Neuronal stem cell (in vitro differentiated cells): Measurements from ENCODE around the gene PDE4B.

Experiments
- DNase-seq: peaks from one replicate; pipeline ENCODE4 v3.0.0-alpha.2; 2013; ENCODE audit warnings: low spot score
- H2AFZ ChIP-seq: one replicate; pipeline ENCODE4 v1.6.1; 2013; ENCODE audit warnings: mild to moderate bottlenecking, low read length, inconsistent platforms
- H2AK5ac ChIP-seq: 2 replicates; pipeline ENCODE4 v1.6.1; 2013; ENCODE audit warnings: low read depth, mild to moderate bottlenecking, inconsistent platforms, low read length, moderate library complexity, mixed read lengths
- H2BK120ac ChIP-seq: 2 replicates; pipeline ENCODE4 v1.6.1; 2013; ENCODE audit warnings: low read depth, mild to moderate bottlenecking, inconsistent platforms, low read length, moderate library complexity, mixed read lengths
- H2BK12ac ChIP-seq: one replicate; pipeline ENCODE4 v1.6.1; 2013; ENCODE audit warnings: low read length, inconsistent platforms
- H2BK15ac ChIP-seq: 2 replicates; pipeline ENCODE4 v1.6.1; 2013; ENCODE audit warnings: mild to moderate bottlenecking, low read length, inconsistent platforms, mixed read lengths
- H2BK5ac ChIP-seq: one replicate; pipeline ENCODE4 v1.6.1; 2013; ENCODE audit warnings: inconsistent platforms, mild to moderate bottlenecking, low read length, moderate library complexity
- H3K14ac ChIP-seq: one replicate; pipeline ENCODE4 v1.6.1; 2013; ENCODE audit warnings: low read length, inconsistent platforms
- H3K18ac ChIP-seq: 2 replicates; pipeline ENCODE4 v1.6.1; 2013; ENCODE audit warnings: low read length, inconsistent platforms
- H3K23ac ChIP-seq: 2 replicates; pipeline ENCODE4 v1.6.1; 2013; ENCODE audit warnings: low read depth, mild to moderate bottlenecking, mixed read lengths, low read length, inconsistent platforms; ENCODE audit not compliant: poor library complexity
- H3K27ac ChIP-seq: replicated peaks from 3 replicates; pipeline ENCODE4 v1.5.1; 2013; ENCODE audit warnings: low read length, inconsistent platforms
- H3K27me3 ChIP-seq, 3 experiments: 2 replicates each; pipeline ENCODE4 v1.6.1; 2013; ENCODE audit warnings: low read length in 3 of 3, mild to moderate bottlenecking in 2 of 3, inconsistent platforms in 1 of 3, low read depth in 1 of 3, mixed read lengths in 1 of 3, moderate library complexity in 1 of 3; ENCODE audit not compliant: control insufficient read depth in 3 of 3, insufficient read depth in 3 of 3
- H3K36me3 ChIP-seq, 2 donors: replicated peaks in 1 of 2; 2 replicates each; pipeline ENCODE4 v1.6.1; 2013; ENCODE audit warnings: low read length in 2 of 2; ENCODE audit not compliant: control insufficient read depth in 2 of 2, insufficient read depth in 2 of 2
- H3K4ac ChIP-seq: 2 replicates; pipeline ENCODE4 v1.6.1; 2013; ENCODE audit warnings: inconsistent platforms, mild to moderate bottlenecking, low read length, moderate library complexity
- H3K4me1 ChIP-seq, 2 donors: 1 replicate in 1 of 2; 2 replicates in 1 of 2; pipeline ENCODE4 v1.6.1; 2013; ENCODE audit warnings: low read length in 2 of 2, low read depth in 1 of 2; ENCODE audit not compliant: control insufficient read depth in 2 of 2, insufficient read depth in 1 of 2
- H3K4me2 ChIP-seq: one replicate; pipeline ENCODE4 v1.6.1; 2013; ENCODE audit warnings: mild to moderate bottlenecking, low read length, inconsistent platforms; ENCODE audit not compliant: insufficient read depth, poor library complexity, severe bottlenecking
- H3K4me3 ChIP-seq, 2 donors: 2 replicates each; pipeline ENCODE4 v1.5.1; 2013; ENCODE audit warnings: low read length in 2 of 2, mild to moderate bottlenecking in 2 of 2, inconsistent platforms in 1 of 2, moderate library complexity in 1 of 2
- H3K79me1 ChIP-seq: one replicate; pipeline ENCODE4 v1.6.1; 2013; ENCODE audit warnings: low read depth, mild to moderate bottlenecking, inconsistent platforms, low read length, moderate library complexity
- H3K9ac ChIP-seq: one replicate; pipeline ENCODE4 v1.6.1; 2013; ENCODE audit warnings: mild to moderate bottlenecking, low read depth, low read length, inconsistent platforms; ENCODE audit not compliant: poor library complexity
- H3K9me3 ChIP-seq, 2 donors: replicated peaks in 1 of 2; 2 replicates each; pipeline versions ENCODE3 to v1.6.1; 2013; ENCODE audit warnings: low read length in 2 of 2, mild to moderate bottlenecking in 2 of 2, inconsistent platforms in 1 of 2, low read depth in 1 of 2, mixed read lengths in 1 of 2, moderate library complexity in 1 of 2; ENCODE audit not compliant: control insufficient read depth in 2 of 2, insufficient read depth in 1 of 2
- H4K8ac ChIP-seq: one replicate; pipeline ENCODE4 v1.6.1; 2013; ENCODE audit warnings: low read depth, mild to moderate bottlenecking, inconsistent platforms, low read length, moderate library complexity
- H4K91ac ChIP-seq: one replicate; pipeline ENCODE4 v1.6.1; 2013; ENCODE audit warnings: low read length, low read depth, mild to moderate bottlenecking, inconsistent platforms; ENCODE audit not compliant: poor library complexity
- WGBS, 2 donors: extraction: QIAGEN DNeasy Blood & Tissue Kit; methylation state at CpG; one replicate each; pipeline ENCODE4 v1.1.7; 2013; ENCODE audit warnings: missing lambda C conversion rate in 2 of 2, mixed read lengths in 1 of 2; ENCODE audit not compliant: insufficient read length in 2 of 2, insufficient replicate concordance in 1 of 2; ENCODE audit errors: extremely low coverage in 2 of 2; 5-methylcytosine and 5-hydroxymethylcytosine counted together

PDE4B gene

DNA sequence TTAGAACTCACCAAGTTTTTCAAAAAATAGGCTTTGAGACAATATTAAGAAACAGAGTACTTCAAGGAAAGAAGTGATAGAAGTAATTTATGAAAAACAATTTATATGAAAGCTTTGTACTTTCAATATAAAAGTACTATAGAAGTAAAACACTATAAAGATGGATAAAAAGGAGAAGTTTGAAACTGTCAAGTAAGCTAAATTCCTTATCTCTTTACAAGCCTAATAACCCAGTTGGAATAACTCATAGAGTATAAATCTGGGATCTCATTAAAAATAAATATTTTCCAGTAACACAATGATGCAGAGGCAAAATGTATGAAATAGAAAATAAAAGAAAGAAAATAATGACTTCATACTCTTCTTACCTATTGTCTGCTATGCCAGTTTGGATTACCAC lies 232.5 kb downstream of the PDE4B start:
- H3K4me3 ChIP-seq, result no peak overlapping the region
- H3K4me2 ChIP-seq, result no peak overlapping the region
- no peak overlapping the region for H3K4ac ChIP-seq
- H4K8ac ChIP-seq, result no peak overlapping the region
- DNase-seq, result no peak
- H2BK5ac ChIP-seq, result no peak overlapping the region
- H4K91ac ChIP-seq, result no peak overlapping the region
- no peak overlapping the region for H2BK15ac ChIP-seq
- H3K4me1 ChIP-seq, result no peaks in the 10 kb centered on the region
- no peak overlapping the region for H3K18ac ChIP-seq
- no peak overlapping the region for H2BK12ac ChIP-seq
- no peak overlapping the region for H3K23ac ChIP-seq
- no peak overlapping the region for H3K9ac ChIP-seq
- H3K27me3 ChIP-seq, result no peaks in the 10 kb centered on the region
- no peak overlapping the region for H3K14ac ChIP-seq
- peaks cover 0 to under 1% of the 10 kb centered on the region in 2 donors for H3K9me3 ChIP-seq
- H2AK5ac ChIP-seq, result no peak overlapping the region
- no peak overlapping the region for H2AFZ ChIP-seq
- H2BK120ac ChIP-seq, result no peak overlapping the region
- no peaks in the 10 kb centered on the region for H3K79me1 ChIP-seq
- no peaks in the 10 kb centered on the region for H3K36me3 ChIP-seq
- H3K27ac ChIP-seq, result no peak overlapping the region

DNA sequence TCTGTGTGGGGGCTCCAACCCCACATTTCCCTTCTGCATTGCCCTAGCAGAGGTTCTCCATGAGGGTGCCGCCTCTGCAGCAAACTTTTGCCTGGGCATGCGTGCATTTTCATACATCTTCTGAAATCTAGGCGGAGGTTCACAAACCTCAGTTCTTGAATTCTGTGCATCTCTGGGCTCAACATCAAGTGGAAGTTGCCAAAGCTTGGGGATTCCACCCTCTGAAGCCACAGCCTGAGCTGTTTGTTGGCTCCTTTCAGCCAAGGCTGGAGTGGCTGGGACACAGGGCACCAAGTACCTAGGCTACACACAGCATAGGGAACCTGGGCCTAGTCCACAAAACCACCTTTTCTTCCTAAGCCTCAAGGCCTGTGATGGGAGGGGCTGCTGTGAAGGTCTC lies 235.3 kb downstream of the PDE4B start:
- H3K4me3 ChIP-seq, result no peak overlapping the region
- no peak overlapping the region for H2BK15ac ChIP-seq
- H2BK5ac ChIP-seq, result no peak overlapping the region
- H2AK5ac ChIP-seq, result no peak overlapping the region
- WGBS, 2 donors, result no CpG with 5 or more reads among the region's 3 CpGs
- H3K4me2 ChIP-seq, result no peak overlapping the region
- no peaks in the 10 kb centered on the region for H3K79me1 ChIP-seq
- no peak overlapping the region for H3K27ac ChIP-seq
- no peak overlapping the region for H3K4ac ChIP-seq
- no peak overlapping the region for H2BK12ac ChIP-seq
- H3K9ac ChIP-seq, result no peak overlapping the region
- no peak overlapping the region for H2AFZ ChIP-seq
- H3K4me1 ChIP-seq, result no peaks in the 10 kb centered on the region
- no peak overlapping the region for H3K23ac ChIP-seq
- no peak overlapping the region for H4K91ac ChIP-seq
- no peak overlapping the region for H4K8ac ChIP-seq
- no peak overlapping the region for H3K18ac ChIP-seq
- no peak for DNase-seq
- no peak overlapping the region for H3K14ac ChIP-seq
- H3K36me3 ChIP-seq, result no peaks in the 10 kb centered on the region
- H3K9me3 ChIP-seq, result peaks cover 0 to 5% of the 10 kb centered on the region in 2 donors
- no peak overlapping the region for H2BK120ac ChIP-seq
- H3K27me3 ChIP-seq, result no peaks in the 10 kb centered on the region

DNA sequence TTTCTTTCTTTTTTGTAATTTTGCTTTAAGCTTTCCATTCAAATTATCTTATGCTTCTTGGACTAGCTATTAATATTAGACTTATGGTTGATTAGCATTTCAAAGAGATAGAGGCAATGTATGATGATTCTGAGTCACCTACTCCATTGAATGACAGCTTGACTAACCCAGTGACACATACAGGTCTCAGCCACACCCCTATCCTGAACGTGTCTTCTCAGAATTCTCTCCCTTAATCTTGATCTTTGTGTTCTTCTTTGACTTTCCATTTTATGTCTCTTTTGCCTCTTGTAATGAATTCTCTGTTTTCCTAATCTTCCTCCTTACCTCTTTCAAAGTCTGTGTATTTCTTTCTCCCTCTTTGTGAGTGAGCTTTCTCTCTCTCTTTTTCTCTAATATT lies 241.1 kb downstream of the PDE4B start:
- no peak overlapping the region for H2BK5ac ChIP-seq
- no peak overlapping the region for H4K8ac ChIP-seq
- H3K23ac ChIP-seq, result no peak overlapping the region
- H3K27me3 ChIP-seq, result no peaks in the 10 kb centered on the region
- no peak overlapping the region for H3K9ac ChIP-seq
- no peak overlapping the region for H2AK5ac ChIP-seq
- H2AFZ ChIP-seq, result no peak overlapping the region
- peaks cover 0 to 5% of the 10 kb centered on the region in 2 donors for H3K9me3 ChIP-seq
- H3K79me1 ChIP-seq, result no peaks in the 10 kb centered on the region
- H3K14ac ChIP-seq, result no peak overlapping the region
- no peak overlapping the region for H3K4me2 ChIP-seq
- no peaks in the 10 kb centered on the region for H3K4me1 ChIP-seq
- WGBS, 2 donors, result no CpG with 5 or more reads among the region's 1 CpG
- H2BK12ac ChIP-seq, result no peak overlapping the region
- H3K4me3 ChIP-seq, result no peak overlapping the region
- no peak overlapping the region for H2BK120ac ChIP-seq
- no peak overlapping the region for H4K91ac ChIP-seq
- H3K18ac ChIP-seq, result no peak overlapping the region
- no peak overlapping the region for H2BK15ac ChIP-seq
- no peak for DNase-seq
- no peak overlapping the region for H3K27ac ChIP-seq
- H3K36me3 ChIP-seq, result no peaks in the 10 kb centered on the region
- H3K4ac ChIP-seq, result no peak overlapping the region

- no peak overlapping the region for H3K23ac ChIP-seq
- H3K4me3 ChIP-seq, result no peak overlapping the region
- no peaks in the 10 kb centered on the region for H3K27me3 ChIP-seq
- no peak overlapping the region for H2BK120ac ChIP-seq
- H3K4me1 ChIP-seq, result no peaks in the 10 kb centered on the region
- H3K18ac ChIP-seq, result no peak overlapping the region
- no peaks in the 10 kb centered on the region for H3K36me3 ChIP-seq
- H2BK5ac ChIP-seq, result no peak overlapping the region
- no peak overlapping the region for H4K91ac ChIP-seq
- H2AFZ ChIP-seq, result no peak overlapping the region
- no peak overlapping the region for H3K9ac ChIP-seq
- H2AK5ac ChIP-seq, result no peak overlapping the region
- no peak overlapping the region for H2BK15ac ChIP-seq
- no peak overlapping the region for H4K8ac ChIP-seq
- DNase-seq, result no peak
- no peak overlapping the region for H2BK12ac ChIP-seq
- no peak overlapping the region for H3K14ac ChIP-seq
- no peak overlapping the region for H3K27ac ChIP-seq
- H3K79me1 ChIP-seq, result no peaks in the 10 kb centered on the region
- H3K9me3 ChIP-seq, result no peaks in the 10 kb centered on the region
- H3K4ac ChIP-seq, result no peak overlapping the region
- no CpG with 5 or more reads among the region's 1 CpG for WGBS, 2 donors
- no peak overlapping the region for H3K4me2 ChIP-seq
Observed at GRCh38 chr1:66035616-66036245, 243.0 kb downstream of the PDE4B start.
